OCI-LY1 (cell line): ENCODE measurements around the gene KRT26.

Experiments used
- H2AFZ ChIP-seq: fragments of 200-600 bp; sonication (generic), shearing (Covaris generic); 2 replicates; pipeline ENCODE4 v1.6.0; 2014; ENCODE audit warnings: antibody characterized with exemption, mild to moderate bottlenecking, low read length
- H3F3A ChIP-seq: fragments of 200-600 bp; sonication (generic), shearing (Covaris generic); 2 replicates; pipeline ENCODE4 v1.6.0; 2014; ENCODE audit warnings: mild to moderate bottlenecking, antibody characterized with exemption, low read length, moderate library complexity; ENCODE audit not compliant: insufficient read depth
- H3K27ac ChIP-seq: fragments of 200-600 bp; sonication (generic); 2 replicates; pipeline ENCODE4 v1.5.1; 2014; ENCODE audit warnings: low read length, mixed run types, mild to moderate bottlenecking, low read depth; ENCODE audit not compliant: poor library complexity, severe bottlenecking
- H3K27me3 ChIP-seq: fragments of 200-600 bp; sonication (generic); 2 replicates; pipeline ENCODE4 v1.6.0; 2014; ENCODE audit warnings: antibody characterized with exemption, mild to moderate bottlenecking, low read length, moderate library complexity; ENCODE audit not compliant: insufficient read depth
- H3K36me3 ChIP-seq: fragments of 200-600 bp; sonication (generic); 2 replicates; pipeline ENCODE4 v1.6.1; 2014; ENCODE audit warnings: mild to moderate bottlenecking, antibody characterized with exemption, low read length, moderate library complexity, mixed read lengths; ENCODE audit not compliant: insufficient read depth
- H3K4me1 ChIP-seq: fragments of 200-600 bp; sonication (generic); 2 replicates; pipeline ENCODE4 v1.5.1; 2014; ENCODE audit warnings: mild to moderate bottlenecking, low read length, moderate library complexity; ENCODE audit not compliant: insufficient read depth, severe bottlenecking
- H3K4me2 ChIP-seq: fragments of 200-600 bp; sonication (generic), shearing (Covaris generic); 2 replicates; pipeline ENCODE4 v1.6.1; 2014; ENCODE audit warnings: low read length
- H3K4me3 ChIP-seq: fragments of 200-600 bp; sonication (generic); 2 replicates; pipeline ENCODE4 v1.5.1; 2014; ENCODE audit warnings: low read length, low read depth, mild to moderate bottlenecking, mixed read lengths; ENCODE audit not compliant: poor library complexity, severe bottlenecking
- H3K79me2 ChIP-seq: fragments of 200-600 bp; shearing (Covaris generic); 2 replicates; pipeline ENCODE4 v1.6.1; 2016; ENCODE audit warnings: mixed run types, low read length, mixed read lengths; ENCODE audit not compliant: insufficient read depth
- H3K9ac ChIP-seq: fragments of 200-600 bp; sonication (generic), shearing (Covaris generic); 2 replicates; pipeline ENCODE4 v1.6.1; 2014; ENCODE audit warnings: mild to moderate bottlenecking, low read length, mixed read lengths
- H3K9me2 ChIP-seq: fragments of 200-600 bp; sonication (generic), shearing (Covaris generic); 2 replicates; pipeline ENCODE4 v1.6.1; 2014; ENCODE audit warnings: low read depth, mild to moderate bottlenecking, low read length, mixed read lengths
- H3K9me3 ChIP-seq: fragments of 200-600 bp; shearing (Covaris generic); 2 replicates; pipeline ENCODE4 v1.6.1; 2014; ENCODE audit warnings: low read length, mixed read lengths
- H4K20me1 ChIP-seq: fragments of 200-600 bp; sonication (generic), shearing (Covaris generic); 2 replicates; pipeline ENCODE4 v1.6.0; 2016; ENCODE audit warnings: mild to moderate bottlenecking, low read length; ENCODE audit not compliant: insufficient read depth
- CTCF ChIP-seq: fragments of 200-600 bp; sonication (generic), shearing (Covaris generic); IDR thresholded peaks from 2 replicates; pipeline ENCODE4 v1.5.1; 2017; ENCODE audit warnings: mild to moderate bottlenecking, antibody characterized with exemption, low read length, moderate library complexity, mixed read lengths
- EZH2 ChIP-seq: fragments of 200-600 bp; sonication (generic), shearing (Covaris generic); IDR thresholded peaks from 2 replicates; pipeline ENCODE4 v1.8.0; 2017; ENCODE audit warnings: borderline replicate concordance, mixed run types, mild to moderate bottlenecking, antibody characterized with exemption, low read length, moderate library complexity, mixed read lengths

The KRT26 gene

DNA sequence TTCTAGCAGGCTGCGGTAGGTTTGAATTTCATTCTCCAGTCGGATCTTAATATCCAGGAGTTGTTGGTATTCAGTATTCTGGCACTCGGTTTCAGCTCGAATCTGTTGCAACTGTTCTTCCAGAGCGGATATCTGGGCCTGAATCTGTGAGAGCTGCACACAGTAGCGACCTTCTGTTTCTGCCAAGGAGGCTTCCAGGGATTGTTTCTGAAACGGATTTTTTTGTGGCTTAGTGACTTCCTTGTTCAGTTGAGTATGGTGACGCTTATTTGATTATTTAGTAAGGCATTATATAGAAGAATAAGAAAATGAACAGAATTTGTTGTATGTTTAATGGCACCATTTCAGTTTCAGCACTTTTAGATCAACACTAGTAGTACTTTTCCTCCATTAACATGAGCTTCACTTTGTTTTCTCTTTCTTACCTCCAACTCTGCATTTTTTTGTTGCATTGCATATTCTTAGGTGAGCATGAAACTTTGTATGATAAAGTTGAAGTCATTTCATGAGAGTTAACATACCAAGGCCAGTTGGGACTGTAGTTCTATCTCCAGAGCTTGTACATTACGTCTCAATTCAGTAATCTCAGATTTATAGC lies 47.6 kb upstream of the KRT26 start:
- H3K79me2 ChIP-seq: no peaks in the 10 kb centered on the region
- H3K4me3 ChIP-seq: peak overlapping the region; percentile 76

GRCh38 chr17:40818733-40819527 lies 46.9 kb upstream of the KRT26 start:
- Histone ChIP-seq H2AFZ (peak overlapping the region; percentile 98; the same call in 1 of the 2 replicates), H3K4me3 (peak overlapping the region; percentile 76), H3K4me1 (peaks cover 15% of the 10 kb centered on the region), H3K27me3 (no peaks in the 10 kb centered on the region), H3K9ac (peak overlapping the region; percentile 69), H3K27ac (peak overlapping the region; percentile 34), H3K36me3 (peaks cover 28% of the 10 kb centered on the region), H3K9me3 (peaks cover 3% of the 10 kb centered on the region; the same call in 1 of the 2 replicates), H3K4me2 (peak overlapping the region; percentile 85), H3K9me2 (no peaks in the 10 kb centered on the region), H3K79me2 (no peaks in the 10 kb centered on the region), H3F3A (no peaks in the 10 kb centered on the region; the same call in 1 of the 2 replicates), H4K20me1 (no peaks in the 10 kb centered on the region)
- TF ChIP-seq CTCF (no peak), EZH2 (no peak)

More for the DNA sequence above, 47.6 kb upstream of the KRT26 start:
- H3K9ac ChIP-seq: peak overlapping the region; percentile 25
- H3K27me3 ChIP-seq: no peaks in the 10 kb centered on the region
- H3K36me3 ChIP-seq: peaks cover 28% of the 10 kb centered on the region
- H3K9me2 ChIP-seq: no peaks in the 10 kb centered on the region
- H3K4me1 ChIP-seq: peaks cover 15% of the 10 kb centered on the region
- H3F3A ChIP-seq: no peaks in the 10 kb centered on the region; the same call in 1 of the 2 replicates
- peaks cover 3% of the 10 kb centered on the region; the same call in 1 of the 2 replicates for H3K9me3 ChIP-seq
- no peak overlapping the region for H3K27ac ChIP-seq
- peak overlapping the region; percentile 98; the same call in 1 of the 2 replicates for H2AFZ ChIP-seq
- TF ChIP-seq EZH2 (no peak), CTCF (no peak)
- peak overlapping the region; percentile 66 for H3K4me2 ChIP-seq
- no peaks in the 10 kb centered on the region for H4K20me1 ChIP-seq

- peaks cover 3% of the 10 kb centered on the region; the same call in 1 of the 2 replicates for H3K9me3 ChIP-seq
- H3K36me3 ChIP-seq: peaks cover 28% of the 10 kb centered on the region
- peak overlapping the region; percentile 6; the same call in 1 of the 2 replicates for H2AFZ ChIP-seq
- H3K4me1 ChIP-seq: peaks cover 15% of the 10 kb centered on the region
- no peaks in the 10 kb centered on the region for H3K27me3 ChIP-seq
- TF ChIP-seq CTCF (no peak), EZH2 (no peak)
- no peaks in the 10 kb centered on the region for H3K79me2 ChIP-seq
- H3K4me3 ChIP-seq: peak overlapping the region; percentile 76
- peak overlapping the region; percentile 34 for H3K27ac ChIP-seq
- H3F3A ChIP-seq: no peaks in the 10 kb centered on the region; the same call in 1 of the 2 replicates
- peak overlapping the region; percentile 69 for H3K9ac ChIP-seq
- H3K4me2 ChIP-seq: peak overlapping the region; percentile 85
- no peaks in the 10 kb centered on the region for H3K9me2 ChIP-seq
- no peaks in the 10 kb centered on the region for H4K20me1 ChIP-seq
Observed at GRCh38 chr17:40818343-40818732, 46.3 kb upstream of the KRT26 start.
